IPS-11a (cell line): Measurements from ENCODE around the gene VEGFA.

Source experiments
- H3K4me3 ChIP-seq: one replicate; pipeline ENCODE4 v1.5.1; 2013; ENCODE audit warnings: low read depth, low read length, control low read depth

The VEGFA gene

GRCh38 chr6:43758617-43759050, 11.4 kb upstream of the VEGFA start:
- H3K4me3 ChIP-seq, result no peak overlapping the region

DNA sequence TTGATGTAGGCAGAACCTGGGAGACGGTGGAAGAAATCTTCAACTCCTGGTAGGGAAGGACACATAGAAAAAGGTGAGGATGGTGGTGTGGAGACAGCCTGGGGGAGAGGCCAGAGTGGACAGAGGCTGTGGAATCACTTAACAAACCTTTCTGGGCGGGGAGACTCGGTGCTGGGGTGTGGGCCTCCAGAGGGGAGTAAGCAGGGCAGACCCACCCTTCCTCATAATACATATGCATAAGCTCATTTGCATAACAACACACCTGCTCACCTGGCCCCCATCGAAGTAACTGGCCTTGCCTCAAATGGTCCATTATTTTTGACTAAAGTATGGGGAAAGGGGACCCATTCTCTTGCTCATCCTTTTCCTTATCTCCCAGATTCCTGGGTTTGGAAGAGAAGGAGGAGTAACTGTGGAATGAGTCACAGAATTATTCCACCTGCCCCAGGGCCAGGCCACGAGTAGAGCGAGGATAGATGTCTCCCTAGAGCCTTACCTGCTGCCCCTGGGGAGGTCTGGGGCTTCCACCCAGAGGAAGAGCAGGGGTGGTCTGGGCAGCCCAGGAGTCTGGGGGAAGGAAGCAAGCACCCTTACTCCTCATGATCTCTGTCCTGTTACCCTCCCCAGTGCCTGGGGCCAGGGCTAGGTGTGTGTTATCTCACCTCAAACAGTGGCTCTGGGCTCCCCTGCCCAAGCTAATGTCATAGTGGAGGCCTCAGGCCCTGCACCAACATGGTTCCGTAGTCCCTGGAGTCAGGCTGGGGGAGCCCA, 10.7 kb upstream of the VEGFA start:
- H3K4me3 ChIP-seq, result no peak overlapping the region

GRCh38 chr6:43759907-43760206, 10.2 kb upstream of the VEGFA start:
- no peak overlapping the region for H3K4me3 ChIP-seq

GRCh38 chr6:43760210-43761168, 9.5 kb upstream of the VEGFA start:
- H3K4me3 ChIP-seq, result no peak overlapping the region

DNA sequence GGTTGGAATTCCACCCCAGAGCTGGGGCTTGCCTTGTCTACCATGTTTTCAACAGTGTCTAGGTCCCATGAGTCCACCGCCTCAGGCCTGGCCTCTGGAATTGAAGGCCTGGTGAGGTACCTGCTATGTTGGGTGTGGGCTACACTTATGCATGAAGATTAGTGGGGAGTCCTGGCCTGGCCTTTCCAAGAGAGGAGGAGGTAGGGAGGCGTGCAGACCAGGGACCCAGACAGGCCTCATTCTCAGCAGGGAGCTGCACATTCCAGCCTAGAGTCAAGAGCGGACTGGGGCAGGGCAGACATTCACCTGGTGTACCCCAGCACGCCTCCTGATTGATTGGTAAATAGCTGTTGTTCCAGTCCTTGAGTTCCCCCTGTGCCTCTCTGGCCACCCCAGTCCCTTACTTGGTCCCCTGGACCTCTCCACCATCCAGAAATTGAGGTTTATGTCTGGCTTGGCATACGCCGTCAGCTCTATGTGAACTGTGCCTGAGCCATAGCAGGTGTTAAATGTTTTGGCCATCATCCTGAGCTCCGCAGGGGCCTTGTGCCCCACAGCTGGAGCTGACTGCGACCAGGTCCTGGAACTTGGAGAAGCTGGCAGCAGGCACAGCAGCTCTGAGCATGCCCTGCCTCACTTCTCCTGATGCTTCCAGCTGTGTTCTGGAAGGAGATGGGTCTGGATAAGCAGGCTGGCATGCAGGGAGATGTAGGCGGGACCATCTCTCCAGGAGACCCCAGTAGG, 8.2 kb upstream of the VEGFA start:
- H3K4me3 ChIP-seq, result no peak overlapping the region

- no peak overlapping the region for H3K4me3 ChIP-seq
These were observed 7.6 kb upstream of the VEGFA start for GRCh38 chr6:43762410-43762768.

DNA sequence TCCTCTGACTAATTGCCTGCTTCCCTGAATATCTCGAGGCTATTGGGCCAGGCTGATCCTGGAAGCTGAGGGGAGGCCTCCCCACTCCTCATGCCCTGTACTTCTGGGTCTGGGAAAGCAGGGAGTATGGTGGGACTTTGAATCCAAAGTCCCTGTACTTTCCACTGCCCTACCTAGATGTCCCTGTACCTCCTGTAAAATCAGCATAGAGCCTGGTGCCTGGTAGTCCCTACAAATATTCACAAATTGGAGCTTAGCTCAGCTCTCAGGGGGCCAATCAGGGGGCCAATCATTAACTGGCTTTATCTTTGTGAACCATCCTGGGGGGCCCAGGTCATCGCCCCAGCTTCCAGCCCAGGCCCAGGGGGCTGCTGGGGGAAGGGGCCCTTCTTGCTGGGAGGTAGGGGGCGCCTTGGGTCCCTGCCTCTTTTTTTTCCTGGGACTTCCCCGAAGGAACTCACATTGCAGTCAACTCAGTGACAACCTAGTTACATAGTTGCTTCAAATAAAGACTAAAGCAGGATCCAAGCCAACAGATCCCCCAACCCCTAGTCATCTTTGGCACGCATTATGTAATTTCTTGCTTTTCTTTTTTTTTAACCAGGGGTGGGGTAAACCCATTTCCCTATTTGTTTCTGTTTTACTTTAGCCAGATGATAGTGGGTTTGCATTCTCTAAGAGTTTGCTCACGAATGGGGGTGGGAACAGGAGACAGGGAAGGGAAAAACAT, 6.9 kb upstream of the VEGFA start:
- H3K4me3 ChIP-seq, result no peak overlapping the region

GRCh38 chr6:43763812-43764522, 6.0 kb upstream of the VEGFA start:
- no peak overlapping the region for H3K4me3 ChIP-seq

GRCh38 chr6:43764772-43765171, 5.2 kb upstream of the VEGFA start:
- no peak overlapping the region for H3K4me3 ChIP-seq

GRCh38 chr6:43765776-43766499, 4.1 kb upstream of the VEGFA start:
- no peak overlapping the region for H3K4me3 ChIP-seq

- no peak overlapping the region for H3K4me3 ChIP-seq
These were observed 3.5 kb upstream of the VEGFA start for GRCh38 chr6:43766500-43766853.

- no peak overlapping the region for H3K4me3 ChIP-seq
These were observed 3.0 kb upstream of the VEGFA start for GRCh38 chr6:43766964-43767461.

DNA sequence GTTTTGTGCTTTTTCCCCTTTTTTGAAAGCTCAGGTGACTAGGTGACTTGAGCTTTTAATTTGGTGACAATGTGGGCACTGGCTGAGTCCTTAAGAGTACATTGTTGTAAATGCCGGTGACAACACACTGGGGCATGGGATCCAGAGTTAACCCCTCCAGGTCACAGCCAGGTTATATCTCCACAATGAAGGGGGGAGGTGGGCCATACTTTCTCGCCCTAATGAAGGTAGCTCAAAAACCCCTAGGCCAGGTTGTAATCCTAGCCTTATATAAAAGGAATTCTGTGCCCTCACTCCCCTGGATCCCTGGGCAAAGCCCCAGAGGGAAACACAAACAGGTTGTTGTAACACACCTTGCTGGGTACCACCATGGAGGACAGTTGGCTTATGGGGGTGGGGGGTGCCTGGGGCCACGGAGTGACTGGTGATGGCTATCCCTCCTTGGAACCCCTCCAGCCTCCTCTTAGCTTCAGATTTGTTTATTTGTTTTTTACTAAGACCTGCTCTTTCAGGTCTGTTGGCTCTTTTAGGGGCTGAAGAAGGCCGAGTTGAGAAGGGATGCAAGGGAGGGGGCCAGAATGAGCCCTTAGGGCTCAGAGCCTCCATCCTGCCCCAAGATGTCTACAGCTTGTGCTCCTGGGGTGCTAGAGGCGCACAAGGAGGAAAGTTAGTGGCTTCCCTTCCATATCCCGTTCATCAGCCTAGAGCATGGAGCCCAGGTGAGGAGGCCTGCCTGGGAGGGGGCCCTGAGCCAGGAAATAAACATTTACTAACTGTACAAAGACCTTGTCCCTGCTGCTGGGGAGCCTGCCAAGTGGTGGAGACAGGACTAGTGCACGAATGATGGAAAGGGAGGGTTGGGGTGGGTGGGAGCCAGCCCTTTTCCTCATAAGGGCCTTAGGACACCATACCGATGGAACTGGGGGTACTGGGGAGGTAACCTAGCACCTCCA, 2.2 kb upstream of the VEGFA start:
- H3K4me3 ChIP-seq, result no peak overlapping the region

DNA sequence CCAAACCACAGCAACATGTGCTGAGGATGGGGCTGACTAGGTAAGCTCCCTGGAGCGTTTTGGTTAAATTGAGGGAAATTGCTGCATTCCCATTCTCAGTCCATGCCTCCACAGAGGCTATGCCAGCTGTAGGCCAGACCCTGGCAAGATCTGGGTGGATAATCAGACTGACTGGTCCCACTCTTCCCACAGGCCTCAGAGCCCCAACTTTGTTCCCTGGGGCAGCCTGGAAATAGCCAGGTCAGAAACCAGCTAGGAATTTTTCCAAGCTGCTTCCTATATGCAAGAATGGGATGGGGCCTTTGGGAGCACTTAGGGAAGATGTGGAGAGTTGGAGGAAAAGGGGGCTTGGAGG, 1.5 kb upstream of the VEGFA start:
- H3K4me3 ChIP-seq, result no peak overlapping the region

DNA sequence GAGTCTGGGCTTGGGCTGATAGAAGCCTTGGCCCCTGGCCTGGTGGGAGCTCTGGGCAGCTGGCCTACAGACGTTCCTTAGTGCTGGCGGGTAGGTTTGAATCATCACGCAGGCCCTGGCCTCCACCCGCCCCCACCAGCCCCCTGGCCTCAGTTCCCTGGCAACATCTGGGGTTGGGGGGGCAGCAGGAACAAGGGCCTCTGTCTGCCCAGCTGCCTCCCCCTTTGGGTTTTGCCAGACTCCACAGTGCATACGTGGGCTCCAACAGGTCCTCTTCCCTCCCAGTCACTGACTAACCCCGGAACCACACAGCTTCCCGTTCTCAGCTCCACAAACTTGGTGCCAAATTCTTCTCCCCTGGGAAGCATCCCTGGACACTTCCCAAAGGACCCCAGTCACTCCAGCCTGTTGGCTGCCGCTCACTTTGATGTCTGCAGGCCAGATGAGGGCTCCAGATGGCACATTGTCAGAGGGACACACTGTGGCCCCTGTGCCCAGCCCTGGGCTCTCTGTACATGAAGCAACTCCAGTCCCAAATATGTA, 957 bp upstream of the VEGFA start:
- no peak overlapping the region for H3K4me3 ChIP-seq

DNA sequence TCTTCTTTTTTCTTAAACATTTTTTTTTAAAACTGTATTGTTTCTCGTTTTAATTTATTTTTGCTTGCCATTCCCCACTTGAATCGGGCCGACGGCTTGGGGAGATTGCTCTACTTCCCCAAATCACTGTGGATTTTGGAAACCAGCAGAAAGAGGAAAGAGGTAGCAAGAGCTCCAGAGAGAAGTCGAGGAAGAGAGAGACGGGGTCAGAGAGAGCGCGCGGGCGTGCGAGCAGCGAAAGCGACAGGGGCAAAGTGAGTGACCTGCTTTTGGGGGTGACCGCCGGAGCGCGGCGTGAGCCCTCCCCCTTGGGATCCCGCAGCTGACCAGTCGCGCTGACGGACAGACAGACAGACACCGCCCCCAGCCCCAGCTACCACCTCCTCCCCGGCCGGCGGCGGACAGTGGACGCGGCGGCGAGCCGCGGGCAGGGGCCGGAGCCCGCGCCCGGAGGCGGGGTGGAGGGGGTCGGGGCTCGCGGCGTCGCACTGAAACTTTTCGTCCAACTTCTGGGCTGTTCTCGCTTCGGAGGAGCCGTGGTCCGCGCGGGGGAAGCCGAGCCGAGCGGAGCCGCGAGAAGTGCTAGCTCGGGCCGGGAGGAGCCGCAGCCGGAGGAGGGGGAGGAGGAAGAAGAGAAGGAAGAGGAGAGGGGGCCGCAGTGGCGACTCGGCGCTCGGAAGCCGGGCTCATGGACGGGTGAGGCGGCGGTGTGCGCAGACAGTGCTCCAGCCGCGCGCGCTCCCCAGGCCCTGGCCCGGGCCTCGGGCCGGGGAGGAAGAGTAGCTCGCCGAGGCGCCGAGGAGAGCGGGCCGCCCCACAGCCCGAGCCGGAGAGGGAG, 580 bp downstream of the VEGFA start:
- peak overlapping the region; percentile 88 for H3K4me3 ChIP-seq

DNA sequence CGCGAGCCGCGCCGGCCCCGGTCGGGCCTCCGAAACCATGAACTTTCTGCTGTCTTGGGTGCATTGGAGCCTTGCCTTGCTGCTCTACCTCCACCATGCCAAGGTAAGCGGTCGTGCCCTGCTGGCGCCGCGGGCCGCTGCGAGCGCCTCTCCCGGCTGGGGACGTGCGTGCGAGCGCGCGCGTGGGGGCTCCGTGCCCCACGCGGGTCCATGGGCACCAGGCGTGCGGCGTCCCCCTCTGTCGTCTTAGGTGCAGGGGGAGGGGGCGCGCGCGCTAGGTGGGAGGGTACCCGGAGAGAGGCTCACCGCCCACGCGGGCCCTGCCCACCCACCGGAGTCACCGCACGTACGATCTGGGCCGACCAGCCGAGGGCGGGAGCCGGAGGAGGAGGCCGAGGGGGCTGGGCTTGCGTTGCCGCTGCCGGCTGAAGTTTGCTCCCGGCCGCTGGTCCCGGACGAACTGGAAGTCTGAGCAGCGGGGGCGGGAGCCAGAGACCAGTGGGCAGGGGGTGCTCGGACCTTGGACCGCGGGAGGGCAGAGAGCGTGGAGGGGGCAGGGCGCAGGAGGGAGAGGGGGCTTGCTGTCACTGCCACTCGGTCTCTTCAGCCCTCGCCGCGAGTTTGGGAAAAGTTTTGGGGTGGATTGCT, 1.3 kb downstream of the VEGFA start:
- H3K4me3 ChIP-seq, result peak overlapping the region; percentile 88
